ENCODE results near the gene GNA14. TPM values are rescaled to one million over a fixed set of nuclear protein-coding genes. Genes with fewer than 3 reads are reported as not detected.

Gene GNA14
- polyA plus RNA-seq, 3 donors: 0.04 TPM; not detected in 2

DNA sequence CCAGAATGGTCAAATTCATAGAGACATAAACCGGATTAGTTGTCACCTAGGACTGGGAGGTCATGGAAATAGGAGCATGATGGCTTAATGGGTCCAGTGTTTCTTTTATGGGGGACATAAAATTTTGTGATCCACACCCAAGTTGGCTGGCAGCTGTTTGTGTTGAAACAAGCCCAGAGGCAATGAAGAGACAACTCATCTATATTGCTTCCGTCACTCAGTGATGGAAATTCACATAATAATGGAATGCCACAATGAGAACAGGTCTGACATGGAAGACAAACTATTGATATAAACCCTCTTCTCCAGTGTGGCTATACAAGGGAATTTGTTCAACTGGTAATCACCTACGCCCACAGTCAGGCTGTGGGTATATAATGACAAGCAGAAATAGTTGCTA, 173.2 kb downstream of the GNA14 start:
- no peak overlapping the region for H3K4me2 ChIP-seq (replicated peaks; ENCODE audit: extremely low read depth, low read length, poor library complexity, severe bottlenecking)
- no peak overlapping the region for H3K4me3 ChIP-seq (replicated peaks in 1 of 3; ENCODE audit: low read depth in 2 of 3, low read length in 3 of 3)
- no peaks in the 10 kb centered on the region for H3K36me3 Mint-ChIP-seq
- H3K27me3 Mint-ChIP-seq (ENCODE audit: low read depth in 3 of 3): no peaks in the 10 kb centered on the region
- no peak overlapping the region for H2AFZ ChIP-seq (ENCODE audit: insufficient read depth, low read depth, low read length, poor library complexity, severe bottlenecking)
- H3K27ac ChIP-seq (ENCODE audit: low read depth in 1 of 2, low read length in 2 of 2): no peak overlapping the region
- DNase-seq: no peak
- peaks cover 0 to 3% of the 10 kb centered on the region in 2 donors for H3K9me3 ChIP-seq (replicated peaks in 1 of 2; ENCODE audit: control insufficient read depth in 1 of 2, insufficient read depth in 1 of 2, low read length in 2 of 2)
- H3K27me3 ChIP-seq (ENCODE audit: control insufficient read depth in 2 of 2, insufficient read depth in 2 of 2, low read length in 2 of 2): no peaks in the 10 kb centered on the region
- WGBS (ENCODE audit: insufficient coverage): 100% methylated on average over 1 of the region's 3 CpGs
- H3K4me3 Mint-ChIP-seq: no peak overlapping the region
- TF ChIP-seq, protein P1, sequence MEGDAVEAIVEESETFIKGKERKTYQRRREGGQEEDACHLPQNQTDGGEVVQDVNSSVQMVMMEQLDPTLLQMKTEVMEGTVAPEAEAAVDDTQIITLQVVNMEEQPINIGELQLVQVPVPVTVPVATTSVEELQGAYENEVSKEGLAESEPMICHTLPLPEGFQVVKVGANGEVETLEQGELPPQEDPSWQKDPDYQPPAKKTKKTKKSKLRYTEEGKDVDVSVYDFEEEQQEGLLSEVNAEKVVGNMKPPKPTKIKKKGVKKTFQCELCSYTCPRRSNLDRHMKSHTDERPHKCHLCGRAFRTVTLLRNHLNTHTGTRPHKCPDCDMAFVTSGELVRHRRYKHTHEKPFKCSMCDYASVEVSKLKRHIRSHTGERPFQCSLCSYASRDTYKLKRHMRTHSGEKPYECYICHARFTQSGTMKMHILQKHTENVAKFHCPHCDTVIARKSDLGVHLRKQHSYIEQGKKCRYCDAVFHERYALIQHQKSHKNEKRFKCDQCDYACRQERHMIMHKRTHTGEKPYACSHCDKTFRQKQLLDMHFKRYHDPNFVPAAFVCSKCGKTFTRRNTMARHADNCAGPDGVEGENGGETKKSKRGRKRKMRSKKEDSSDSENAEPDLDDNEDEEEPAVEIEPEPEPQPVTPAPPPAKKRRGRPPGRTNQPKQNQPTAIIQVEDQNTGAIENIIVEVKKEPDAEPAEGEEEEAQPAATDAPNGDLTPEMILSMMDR (IDR thresholded peaks at IDR 0.05): no peak
- no peaks in the 10 kb centered on the region for H3K79me2 ChIP-seq (ENCODE audit: insufficient read depth, low read length)
- H4K20me1 ChIP-seq (ENCODE audit: insufficient read depth, low read length): no peaks in the 10 kb centered on the region
- intact Hi-C loops (cut with micrococcal nuclease): no loop called here
- no peaks in the 10 kb centered on the region for H3K4me1 ChIP-seq (ENCODE audit: control insufficient read depth in 1 of 2, insufficient read depth in 2 of 2, low read length in 2 of 2)
- H3K27ac Mint-ChIP-seq: no peak overlapping the region
- no peak overlapping the region for H3K9ac ChIP-seq (ENCODE audit: insufficient read depth, low read length, poor library complexity, severe bottlenecking)
- H3K9me3 Mint-ChIP-seq: peaks cover 0 to 8% (median 5%) of the 10 kb centered on the region in 7 donors
- no peaks in the 10 kb centered on the region for H3K4me1 Mint-ChIP-seq
- no peaks in the 10 kb centered on the region for H3K36me3 ChIP-seq (replicated peaks in 1 of 2; ENCODE audit: control insufficient read depth in 1 of 2, insufficient read depth in 2 of 2, low read length in 2 of 2)

DNA sequence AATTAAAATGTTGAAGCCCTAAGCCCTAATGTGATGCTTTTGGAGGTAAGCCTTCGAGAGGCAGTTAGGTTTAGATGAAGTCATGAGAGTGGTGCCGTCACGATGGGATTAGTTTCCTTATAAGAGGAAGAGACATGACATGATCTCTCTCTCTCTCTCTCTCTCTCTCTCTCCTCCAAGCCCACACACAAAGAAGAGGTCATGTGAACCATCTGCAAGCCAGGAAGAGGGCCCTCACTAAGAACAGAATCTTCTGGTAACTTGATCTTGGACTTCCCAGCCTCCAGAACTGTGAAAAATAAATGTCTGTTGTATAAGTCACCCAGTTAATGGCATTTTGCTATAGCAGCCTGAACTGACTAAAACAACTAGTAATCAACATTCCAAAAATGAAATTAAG, 175.5 kb downstream of the GNA14 start:
- Histone ChIP-seq H3K9ac (ENCODE audit: insufficient read depth, low read length, poor library complexity, severe bottlenecking) (no peak overlapping the region), H3K36me3 (replicated peaks in 1 of 2; ENCODE audit: control insufficient read depth in 1 of 2, insufficient read depth in 2 of 2, low read length in 2 of 2) (no peaks in the 10 kb centered on the region), H3K4me2 (replicated peaks; ENCODE audit: extremely low read depth, low read length, poor library complexity, severe bottlenecking) (no peak overlapping the region), H2AFZ (ENCODE audit: insufficient read depth, low read depth, low read length, poor library complexity, severe bottlenecking) (no peak overlapping the region), H3K27me3 (ENCODE audit: control insufficient read depth in 2 of 2, insufficient read depth in 2 of 2, low read length in 2 of 2) (no peaks in the 10 kb centered on the region), H3K4me3 (replicated peaks in 1 of 3; ENCODE audit: low read depth in 2 of 3, low read length in 3 of 3) (no peak overlapping the region), H3K79me2 (ENCODE audit: insufficient read depth, low read length) (no peaks in the 10 kb centered on the region), H3K27ac (ENCODE audit: low read depth in 1 of 2, low read length in 2 of 2) (no peak overlapping the region), H3K9me3 (replicated peaks in 1 of 2; ENCODE audit: control insufficient read depth in 1 of 2, insufficient read depth in 1 of 2, low read length in 2 of 2) (peaks cover 0 to 3% of the 10 kb centered on the region in 2 donors), H3K4me1 (ENCODE audit: control insufficient read depth in 1 of 2, insufficient read depth in 2 of 2, low read length in 2 of 2) (no peaks in the 10 kb centered on the region), H4K20me1 (ENCODE audit: insufficient read depth, low read length) (no peaks in the 10 kb centered on the region)
- Mint-ChIP-seq H3K36me3 (no peaks in the 10 kb centered on the region), H3K27me3 (ENCODE audit: low read depth in 3 of 3) (no peaks in the 10 kb centered on the region), H3K9me3 (peaks cover 0 to 8% (median 3%) of the 10 kb centered on the region in 7 donors), H3K27ac (no peak overlapping the region), H3K4me1 (no peaks in the 10 kb centered on the region), H3K4me3 (no peak overlapping the region)
- no CpG with 5 or more reads among the region's 3 CpGs for WGBS (ENCODE audit: insufficient coverage)
- TF ChIP-seq, protein P1 (IDR thresholded peaks at IDR 0.05): no peak
- no peak for DNase-seq
- intact Hi-C loops (cut with micrococcal nuclease): no loop called here
